Pulmonary artery endothelial cell (primary cell): ENCODE results near the gene ASAP3. TPM values are rescaled to one million over a fixed set of nuclear protein-coding genes. Genes with fewer than 3 reads are reported as not detected.

Source experiments
- DNase-seq: peaks from one replicate; pipeline ENCODE4 v3.0.0-alpha.2; 2011; ENCODE audit warnings: low read depth, low spot score
- total RNA-seq: library from RNA; depleted of rRNA; stranded (reverse); fragments of >200 nt; gene quantifications from 2 replicates; pipeline ENCODE4 v1.2.3, GENCODE V29; 2014

Gene ASAP3
- total RNA-seq, 1 donor from 2014 or later: 8.0 TPM

DNA sequence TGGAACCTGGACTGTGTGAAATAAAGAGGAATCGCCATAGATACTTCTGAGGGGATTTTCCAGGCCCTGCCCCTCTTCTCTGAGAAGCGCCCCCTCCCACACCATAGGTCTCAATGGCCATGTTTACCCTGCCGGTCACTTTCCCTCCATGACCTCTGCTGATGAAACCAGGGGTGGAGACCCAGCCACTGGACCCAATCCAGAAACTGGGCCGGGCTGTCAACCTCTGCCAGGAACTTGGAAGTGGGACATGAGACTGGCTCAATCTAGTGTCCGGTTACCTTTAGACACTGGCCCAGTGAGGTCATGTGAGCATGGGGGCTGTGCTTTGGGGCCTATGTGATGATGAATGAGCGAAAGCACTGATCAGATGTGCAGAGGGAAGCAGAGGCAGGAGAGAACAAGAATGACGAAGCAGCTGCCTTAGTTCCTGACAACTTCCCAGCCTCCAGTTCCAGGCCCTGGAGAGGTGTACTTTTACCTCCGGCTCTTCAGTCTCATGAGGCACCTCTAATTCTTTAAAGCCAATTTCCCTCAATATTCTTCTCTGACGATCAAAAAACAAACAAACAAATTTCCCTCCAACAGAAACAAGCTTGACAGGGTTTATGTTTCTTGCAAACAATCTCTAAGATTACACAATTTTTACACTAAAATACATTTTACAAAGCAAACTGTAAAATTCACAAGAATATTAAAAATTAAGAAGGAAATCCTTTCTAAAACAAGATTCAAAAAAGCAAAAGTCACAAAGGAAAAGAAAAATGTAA, 4.9 kb downstream of the ASAP3 start:
- DNase-seq: no peak

DNA sequence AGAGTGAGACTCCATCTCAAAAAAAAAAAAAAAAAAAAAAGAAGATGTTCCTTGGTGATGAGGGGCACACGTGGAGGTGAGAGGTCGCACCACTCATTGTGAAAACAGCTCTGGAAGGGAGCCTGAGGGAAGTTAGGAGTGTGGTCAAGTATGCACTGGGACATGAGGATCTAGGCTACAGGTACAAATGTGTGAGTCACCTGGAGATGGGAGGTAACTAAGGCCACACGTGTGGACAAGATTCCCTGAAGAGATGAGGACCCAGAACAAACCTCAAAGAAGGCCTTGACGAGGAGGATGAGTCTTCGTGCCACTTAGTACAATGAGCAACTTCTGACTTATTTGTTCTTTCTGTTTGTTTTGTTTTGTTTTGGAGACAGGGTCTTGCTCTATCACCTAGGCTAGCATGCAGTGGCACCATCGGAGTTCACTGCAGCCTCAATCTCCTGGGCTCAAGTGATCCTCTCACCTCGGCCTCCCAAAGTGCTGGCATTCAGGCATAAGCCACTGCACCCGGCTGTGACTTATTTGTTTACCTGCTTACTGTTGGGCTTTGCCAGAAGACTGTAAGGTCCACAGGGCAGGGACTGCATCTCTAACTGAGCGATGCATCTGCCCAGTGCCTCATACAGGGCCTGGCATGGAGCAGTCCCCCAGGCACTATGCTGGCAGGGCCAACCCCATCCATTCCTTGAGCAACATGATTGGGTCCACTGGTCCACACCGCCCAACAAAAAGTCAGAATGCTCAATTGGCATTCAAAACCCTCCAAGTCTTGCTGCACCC, 6.4 kb downstream of the ASAP3 start:
- no peak for DNase-seq

DNA sequence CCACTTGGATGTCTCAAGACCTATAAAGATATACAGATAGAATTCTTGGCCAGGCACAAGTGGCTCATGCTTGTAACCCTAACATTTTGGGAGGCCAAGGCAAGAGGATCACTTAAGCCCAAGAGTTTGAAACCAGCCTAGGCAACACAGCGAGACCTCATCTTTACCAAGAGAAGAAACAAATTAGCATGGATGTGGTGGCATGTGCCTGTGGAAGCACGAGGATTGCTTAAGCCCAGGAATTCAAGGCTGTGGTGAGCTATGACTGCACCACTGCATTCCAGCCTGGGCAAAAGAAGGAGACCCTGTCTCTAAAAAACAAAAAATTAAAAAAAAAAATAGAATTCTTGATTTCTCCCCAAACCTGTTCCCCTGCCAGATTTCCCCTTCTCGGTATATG, 8.3 kb downstream of the ASAP3 start:
- DNase-seq: no peak

DNA sequence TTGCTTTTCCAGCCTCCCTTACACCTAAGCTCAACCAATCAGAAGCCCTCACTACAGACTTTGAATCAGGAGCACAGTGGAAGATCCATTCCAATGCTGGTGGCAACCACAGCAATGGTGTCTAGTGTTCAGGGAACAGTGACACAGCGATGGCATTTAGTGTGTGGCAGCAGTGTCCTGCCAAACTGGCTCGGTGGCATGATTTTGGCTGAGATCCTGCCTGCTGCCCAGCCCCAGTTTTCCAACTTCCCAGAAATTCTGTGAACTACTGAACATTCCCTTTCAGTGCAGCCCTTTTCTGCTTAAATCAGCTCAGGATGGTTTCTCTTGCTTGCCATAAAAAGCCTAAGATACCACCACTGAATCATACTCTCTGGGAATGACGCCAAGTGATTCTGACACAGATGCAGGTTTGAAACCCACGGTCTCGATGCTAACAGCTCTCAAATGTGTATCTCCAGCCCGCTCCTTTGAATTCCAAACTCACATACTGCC, 8.8 kb downstream of the ASAP3 start:
- DNase-seq: no peak

DNA sequence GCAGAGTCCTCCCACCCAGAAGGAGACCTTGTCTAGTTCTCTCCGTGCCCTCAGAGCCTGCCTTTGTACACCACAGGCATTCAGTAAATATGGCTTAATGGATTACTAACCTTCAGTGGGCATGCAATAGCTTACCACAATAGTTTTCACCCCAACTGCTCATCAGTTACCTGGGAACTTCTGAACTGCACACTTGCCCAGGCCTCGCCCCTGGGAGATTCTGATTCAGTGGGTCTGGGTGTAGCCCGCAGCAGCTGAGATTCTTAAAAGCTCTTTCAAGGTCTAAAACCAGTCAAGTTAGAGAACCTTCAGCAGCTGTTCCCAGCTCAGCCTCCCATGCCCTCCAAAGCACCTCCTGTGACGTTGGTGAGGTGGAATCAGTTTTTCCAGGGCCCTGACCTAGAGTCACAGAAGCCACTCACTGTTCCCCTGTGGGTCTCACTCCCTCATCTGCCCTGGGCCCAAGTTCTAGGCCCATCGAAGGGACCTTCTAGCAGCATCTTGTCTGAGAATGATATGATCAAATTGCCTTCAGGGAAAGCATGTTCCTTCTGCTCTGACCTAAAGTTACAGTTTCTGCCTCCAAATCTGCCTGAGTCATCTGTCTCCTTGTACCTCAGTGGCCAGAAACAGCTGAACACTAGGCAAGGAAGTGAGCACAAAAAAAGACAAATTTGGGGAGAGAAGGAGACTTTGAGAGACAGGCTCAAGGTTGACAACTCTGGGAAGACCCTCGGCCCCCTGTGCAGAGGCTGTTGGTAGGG, 10.8 kb downstream of the ASAP3 start:
- no peak for DNase-seq

DNA sequence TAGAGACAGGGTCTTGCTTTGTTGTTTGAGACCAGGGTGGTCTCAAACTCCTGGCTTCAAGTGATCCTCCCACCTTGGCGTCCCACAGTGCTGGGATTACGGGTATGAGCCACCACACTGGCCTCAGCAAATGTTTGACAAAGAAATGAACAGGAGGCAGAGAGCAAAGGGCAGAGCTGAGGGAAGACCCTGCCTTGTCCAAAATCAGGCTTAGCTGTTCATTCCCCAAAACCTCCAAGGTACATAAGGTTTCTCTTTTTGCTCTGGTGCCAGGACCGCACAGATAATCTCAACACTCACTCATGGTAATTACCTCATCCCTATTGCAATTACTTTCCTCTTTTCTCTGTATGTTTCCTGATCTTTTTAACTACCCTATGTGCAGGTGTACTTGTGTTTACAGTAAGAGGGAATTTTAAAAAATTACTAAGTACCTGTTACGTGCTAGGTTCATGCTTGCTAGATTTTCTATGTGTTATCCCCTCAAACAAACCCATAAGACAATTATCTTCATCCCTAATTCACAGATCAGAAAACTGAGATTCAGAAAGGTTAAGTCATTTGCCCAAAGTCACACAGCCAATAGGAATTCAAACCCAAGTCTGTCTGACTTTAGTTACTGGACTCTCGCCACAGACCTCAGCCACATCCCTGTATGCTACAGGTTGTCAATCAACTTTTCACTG, 11.5 kb downstream of the ASAP3 start:
- DNase-seq: no peak

DNA sequence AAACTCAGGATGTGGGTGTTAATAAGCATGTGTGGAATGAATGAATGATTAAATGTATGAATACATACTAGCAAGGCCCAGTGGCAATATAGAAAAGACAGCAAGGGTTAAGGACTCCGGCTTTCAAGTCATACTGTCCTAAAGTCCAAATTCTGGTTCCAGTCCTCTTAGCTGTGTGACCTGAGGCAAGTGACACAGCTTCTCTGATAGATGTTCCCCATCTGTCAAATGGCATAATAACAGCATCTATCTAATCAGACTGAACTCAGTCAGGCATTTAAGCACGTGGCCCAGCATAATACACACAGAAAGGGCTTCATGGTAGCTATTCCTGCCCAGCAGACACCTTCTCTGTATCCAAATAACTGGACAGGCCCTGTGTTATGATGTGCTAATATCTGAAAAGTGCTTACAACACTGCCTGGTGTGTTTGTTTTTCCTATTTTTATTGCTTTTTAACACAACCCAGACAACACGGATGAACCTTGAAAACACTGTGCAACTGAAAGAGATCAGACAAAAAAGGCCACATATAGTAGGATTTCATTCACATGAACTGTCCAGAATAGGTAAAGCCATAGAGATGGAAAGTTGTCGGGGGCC, 12.4 kb downstream of the ASAP3 start:
- DNase-seq: no peak

DNA sequence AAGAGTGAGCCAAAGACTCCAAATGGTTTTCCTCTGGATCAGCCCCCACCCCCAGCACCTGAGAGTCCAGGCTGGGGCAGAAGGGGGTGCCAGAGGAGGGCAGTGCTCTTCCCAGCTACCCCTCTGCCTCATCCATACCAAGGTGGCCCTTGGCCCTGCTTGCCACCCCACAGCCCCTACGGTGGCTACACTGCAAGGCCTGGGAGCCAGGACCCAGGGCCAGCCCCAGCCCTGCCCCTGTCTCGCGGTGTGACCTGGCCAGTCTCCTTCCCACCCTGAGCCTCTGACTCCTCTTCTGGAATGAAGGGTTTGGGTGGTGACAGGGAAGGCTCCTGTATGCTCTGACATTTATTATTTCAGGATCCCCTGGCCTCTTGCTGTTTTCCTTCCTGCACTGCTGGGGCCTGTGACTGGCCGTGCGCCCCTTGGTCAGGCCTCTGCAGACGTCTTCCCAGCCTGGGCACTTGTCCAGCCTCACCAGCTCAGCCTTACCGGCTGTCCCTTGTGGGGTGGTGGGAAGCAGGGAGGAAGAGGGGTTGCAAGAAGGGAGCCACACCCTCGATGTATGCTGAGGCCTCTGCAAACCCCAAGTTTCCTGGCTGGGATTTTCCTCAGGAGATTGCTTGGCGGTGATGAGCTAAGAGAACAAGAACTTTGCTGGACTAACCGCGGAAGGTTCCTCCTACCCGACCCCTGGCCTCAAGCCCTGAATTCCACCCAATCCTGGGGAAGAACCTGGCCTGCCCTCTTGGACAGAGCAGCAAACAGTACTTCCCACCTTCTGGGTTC, 13.5 kb downstream of the ASAP3 start:
- DNase-seq: no peak

DNA sequence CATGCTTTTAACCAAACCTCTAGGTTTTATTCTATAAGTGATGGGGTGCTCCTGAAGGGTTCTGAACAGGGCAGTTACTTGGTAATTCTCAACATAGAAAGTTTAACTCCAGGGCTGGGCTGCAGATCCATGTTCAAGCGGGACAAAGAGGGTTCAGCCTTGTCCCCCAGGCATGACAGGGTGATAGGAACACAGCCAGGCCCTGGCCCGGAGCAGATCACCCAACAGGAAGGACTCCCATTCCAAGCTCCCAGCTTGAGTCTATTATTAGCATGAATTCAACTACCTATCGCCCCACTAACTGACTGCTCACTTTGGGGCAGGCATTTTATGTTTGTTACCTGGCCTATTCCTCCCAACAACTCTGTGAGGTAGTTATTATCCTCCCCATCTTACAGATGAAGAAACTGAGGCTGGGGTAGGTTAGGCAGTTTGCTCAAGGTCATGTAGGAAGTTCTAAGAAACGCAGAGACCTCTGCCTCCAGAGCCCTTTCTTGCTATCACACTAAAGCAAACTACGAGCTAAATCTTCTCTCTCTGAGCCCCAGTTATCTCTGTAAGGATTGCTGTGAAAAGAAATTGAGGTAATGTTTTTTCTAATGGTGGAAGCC, 14.5 kb downstream of the ASAP3 start:
- DNase-seq: no peak

DNA sequence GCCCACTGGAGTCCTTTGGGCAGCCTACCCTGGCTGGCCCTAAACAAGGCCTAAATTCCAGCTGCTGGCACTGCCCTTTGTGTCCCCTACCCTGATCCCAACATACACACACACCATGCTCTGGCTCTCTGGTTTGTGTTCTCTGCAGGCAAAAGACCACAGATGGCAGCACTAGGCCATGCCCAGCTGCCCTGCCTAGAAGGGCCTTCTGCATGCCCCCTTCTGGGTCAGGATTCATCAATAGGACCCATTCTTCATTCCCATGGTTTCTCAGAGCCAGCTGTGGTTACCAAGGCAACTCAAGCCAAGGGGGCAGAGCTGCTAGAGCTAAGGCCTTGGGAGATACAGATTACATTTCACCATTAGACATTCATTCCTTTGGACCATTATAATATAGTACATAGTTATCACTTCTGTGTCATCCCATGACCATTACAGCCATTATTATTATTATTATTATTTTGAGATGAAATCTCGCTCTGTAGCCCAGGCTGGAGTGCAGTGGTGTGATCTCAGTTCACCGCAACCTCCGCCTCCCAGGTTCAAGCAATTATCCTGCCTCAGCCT, 17.5 kb downstream of the ASAP3 start:
- DNase-seq: no peak

DNA sequence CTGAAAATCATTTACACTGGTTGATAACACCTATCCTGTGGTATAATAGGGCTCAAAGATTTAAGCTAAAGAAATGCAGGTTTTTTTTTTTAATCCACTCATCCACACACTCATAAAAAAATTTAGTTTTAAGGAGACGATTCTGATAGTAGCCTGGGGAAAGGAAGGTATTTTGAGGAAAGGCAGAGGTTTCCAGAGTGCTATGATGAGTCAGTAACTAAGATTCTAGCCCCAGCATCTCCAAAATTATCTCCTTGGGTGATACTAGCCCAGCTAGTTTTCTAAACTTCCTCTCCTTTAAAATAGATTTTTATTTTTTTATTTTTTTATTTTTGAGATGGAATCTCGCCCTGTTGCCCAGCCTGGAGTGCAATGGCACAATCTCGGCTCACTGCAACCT, 20.7 kb downstream of the ASAP3 start:
- DNase-seq: no peak

DNA sequence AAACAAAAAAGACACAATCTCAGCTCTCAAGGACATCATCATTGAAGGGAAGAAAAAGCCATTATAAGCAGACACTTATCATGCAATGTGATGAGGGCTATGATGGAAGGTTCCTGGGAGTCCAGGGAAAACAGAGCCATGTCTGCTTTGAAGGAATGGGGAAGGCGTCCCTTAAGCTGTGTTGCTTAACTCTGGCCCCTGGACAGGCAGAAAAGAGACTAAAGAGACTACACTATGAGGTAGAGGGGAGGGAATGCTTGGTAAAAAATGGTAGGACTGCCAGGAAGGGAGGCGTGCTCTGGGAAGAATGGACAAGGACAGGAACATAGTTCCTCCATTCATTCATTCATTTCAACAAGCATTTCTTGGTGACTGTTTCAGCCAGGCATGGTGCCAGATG, 21.2 kb downstream of the ASAP3 start:
- no peak for DNase-seq

DNA sequence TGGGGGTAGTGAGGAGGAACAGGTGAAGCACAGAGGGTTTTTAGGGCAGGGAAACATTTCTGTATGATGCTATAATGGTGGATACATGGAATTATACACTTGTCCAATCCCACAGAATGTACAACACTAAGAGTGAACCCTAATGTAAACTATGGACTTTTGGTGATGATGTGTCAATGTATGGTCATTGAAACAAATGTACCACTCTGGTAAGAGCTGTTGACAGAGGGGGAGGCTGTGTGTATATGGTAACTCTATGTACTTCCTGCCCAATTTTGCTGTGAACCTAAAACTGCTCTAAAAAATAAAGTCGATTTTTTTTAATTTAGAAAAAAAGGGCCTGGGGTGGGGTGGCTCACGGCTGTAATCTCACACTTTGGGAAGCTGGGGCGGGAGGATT, 22.9 kb downstream of the ASAP3 start:
- DNase-seq: no peak

DNA sequence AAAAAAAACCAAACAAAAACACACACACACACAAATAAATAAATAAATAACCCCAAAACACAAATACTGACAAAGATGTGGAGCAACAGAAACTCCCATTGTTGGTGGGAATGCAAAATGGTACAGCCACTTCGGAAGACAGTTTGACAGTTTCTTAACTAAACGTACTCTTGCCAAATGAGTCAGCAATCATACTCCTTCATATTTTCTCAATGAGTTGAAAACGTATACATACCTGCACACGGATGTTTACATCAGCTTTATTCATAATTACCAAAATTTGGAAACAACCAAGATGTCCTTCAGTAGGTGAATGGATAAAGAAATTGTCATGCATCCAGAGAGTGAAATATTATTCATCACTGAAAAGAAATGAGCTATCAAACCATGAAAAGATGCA, 23.5 kb downstream of the ASAP3 start:
- no peak for DNase-seq

DNA sequence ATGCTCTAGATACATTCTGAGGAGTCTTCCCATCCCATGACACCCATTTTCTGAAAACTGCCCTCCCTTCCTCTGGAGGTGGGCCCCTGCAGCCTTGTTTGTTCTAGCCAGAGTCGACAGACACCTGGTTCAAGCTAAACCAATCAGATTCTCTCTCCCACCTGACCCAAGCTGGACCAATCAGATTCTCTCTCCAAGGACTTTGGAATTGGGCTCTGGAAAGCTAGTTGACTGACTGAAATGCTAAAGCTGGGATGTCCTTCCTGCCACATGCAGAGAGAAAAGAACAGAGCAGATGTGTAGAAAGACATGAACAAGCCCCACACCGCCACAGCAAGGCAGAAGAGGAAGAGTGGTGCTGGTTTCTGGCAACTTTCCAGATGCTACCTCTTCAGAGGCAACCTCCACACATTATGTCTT, 24.6 kb downstream of the ASAP3 start:
- no peak for DNase-seq

DNA sequence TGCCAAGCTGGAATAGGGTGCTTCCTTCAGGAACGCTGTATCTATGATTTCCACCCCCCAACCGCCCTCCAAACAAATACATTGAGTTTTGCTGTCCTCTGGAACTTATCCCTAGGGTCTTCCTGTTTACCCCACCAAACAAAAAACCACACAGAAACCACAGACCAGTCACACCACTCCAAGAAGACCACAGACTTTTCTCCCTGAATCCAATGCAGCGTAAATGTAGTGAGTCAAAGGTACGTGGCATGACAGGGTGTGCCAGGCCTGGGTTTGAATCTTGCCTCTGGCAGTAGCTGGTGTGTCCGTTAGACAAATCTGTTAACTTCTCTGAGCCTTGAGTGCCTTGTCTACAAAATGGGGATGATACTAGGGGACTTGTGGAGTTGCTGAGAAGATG, 27.8 kb downstream of the ASAP3 start:
- DNase-seq: no peak

DNA sequence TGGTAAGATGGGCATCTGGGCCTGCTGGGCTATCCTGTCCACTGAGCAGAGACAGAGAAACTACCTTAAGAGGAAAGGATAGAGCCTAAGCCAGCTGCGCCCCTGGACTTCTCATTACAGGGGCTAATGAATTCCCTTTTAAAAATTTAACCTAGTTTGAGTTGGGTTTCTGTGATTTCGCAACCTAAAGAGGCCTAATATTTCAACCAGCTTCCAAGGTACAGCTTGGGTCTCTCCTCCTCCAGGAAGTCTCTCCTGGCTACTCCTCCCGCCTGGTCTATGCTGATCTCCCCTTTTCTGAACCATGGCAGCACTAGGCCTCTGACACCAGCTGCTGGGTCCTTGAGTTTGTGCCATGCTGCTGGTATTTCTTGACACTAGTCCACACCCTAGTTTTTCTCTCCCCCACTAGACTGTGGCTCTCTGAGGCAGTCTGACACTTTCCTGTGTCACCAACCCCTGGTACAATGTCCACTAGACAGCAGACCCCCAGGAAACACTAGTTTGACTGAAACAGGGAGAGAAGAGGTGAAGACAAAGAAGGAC, 30.5 kb downstream of the ASAP3 start:
- DNase-seq: no peak

DNA sequence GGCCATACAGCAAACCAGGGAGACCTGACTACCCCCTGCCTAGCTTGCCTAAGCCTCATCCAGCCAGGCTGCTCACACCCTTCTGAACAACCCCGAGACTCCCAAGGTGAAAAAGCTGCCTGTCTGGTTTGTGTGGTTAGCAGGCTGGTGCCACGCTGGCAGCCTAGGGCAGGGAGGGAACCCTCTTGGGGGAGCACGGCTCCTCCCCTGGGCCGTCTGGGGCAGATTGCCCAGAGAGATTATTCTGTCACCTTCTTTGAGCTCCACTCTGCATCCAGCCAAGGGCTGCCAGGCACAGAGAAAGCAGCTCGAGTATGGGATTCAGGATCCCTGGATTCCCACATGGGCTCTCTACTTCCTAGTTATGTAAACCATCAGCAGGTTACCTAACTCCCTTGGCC, 32.0 kb downstream of the ASAP3 start:
- DNase-seq: no peak

DNA sequence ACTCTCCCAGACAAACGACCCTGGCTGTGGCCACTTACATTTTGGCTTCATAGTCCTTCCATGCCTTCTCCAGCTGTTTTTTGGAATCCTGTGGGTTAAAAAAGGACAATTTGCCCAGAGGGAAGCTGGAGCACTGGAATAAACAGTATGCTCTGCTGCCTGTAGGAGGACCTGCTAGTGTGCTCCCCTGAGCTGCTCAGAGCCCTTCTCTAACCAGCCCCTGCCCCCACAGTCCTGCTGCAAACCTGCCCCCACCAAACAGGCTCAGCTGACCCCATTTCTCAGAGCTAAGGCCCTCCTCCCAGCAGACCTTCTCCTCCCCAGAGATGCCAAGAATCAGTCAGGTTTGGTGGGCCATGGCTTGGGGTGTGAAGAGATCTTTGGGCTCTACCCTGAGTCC, 32.5 kb downstream of the ASAP3 start:
- no peak for DNase-seq
